SK-N-SH treated with all-trans-retinoic acid at 6 μM for 48 hours (cell line): ENCODE measurements around the gene NFATC2IP.
A peak's percentile ranks its signal among the peaks of the same experiment; 100 is the strongest.

Experiments
- ATAC-seq: fragments of 200-7000 bp; cut with Tn5 transposase; 3 replicates; pipeline ENCODE4 v1.9.1; 2020; ENCODE audit warnings: mild to moderate bottlenecking, moderate library complexity
- ARNTL ChIP-seq: fragments of 450-650 bp; formaldehyde crosslinking; IDR thresholded peaks from 2 replicates; pipeline ENCODE4 v1.5.0; 2020; ENCODE audit warnings: low read depth, mild to moderate bottlenecking, moderate library complexity, borderline replicate concordance
- BACH2 ChIP-seq: fragments of 250-450 bp; sonication (Bioruptor Pico); IDR thresholded peaks from 2 replicates; pipeline ENCODE4 v1.9.0; 2021; ENCODE audit warnings: mild to moderate bottlenecking, borderline replicate concordance
- CREB5 ChIP-seq: fragments of 250-450 bp; sonication (Bioruptor Pico); IDR thresholded peaks from 2 replicates; pipeline ENCODE4 v1.5.1; 2020; ENCODE audit warnings: low read depth, mild to moderate bottlenecking, moderate library complexity
- CSDC2 ChIP-seq: fragments of 250-450 bp; sonication (Bioruptor Pico); IDR thresholded peaks from 2 replicates; pipeline ENCODE4 v1.5.0; 2020; ENCODE audit warnings: mild to moderate bottlenecking, moderate library complexity
- ESRRG ChIP-seq: fragments of 250-450 bp; sonication (Bioruptor Pico); IDR thresholded peaks from 2 replicates; pipeline ENCODE4 v1.6.1; 2021; ENCODE audit warnings: mild to moderate bottlenecking
- ISL1 ChIP-seq: fragments of 250-450 bp; sonication (Bioruptor Pico); IDR thresholded peaks from 2 replicates; pipeline ENCODE4 v2.1.2; 2022; ENCODE audit warnings: mild to moderate bottlenecking, moderate library complexity
- OSR1 ChIP-seq: fragments of 250-450 bp; sonication (Bioruptor Pico); IDR thresholded peaks from 2 replicates; pipeline ENCODE4 v1.8.0; 2022; ENCODE audit warnings: moderate library complexity, mild to moderate bottlenecking, inconsistent platforms
- PATZ1 ChIP-seq: fragments of 250-450 bp; sonication (Bioruptor Pico); IDR thresholded peaks from 2 replicates; pipeline ENCODE4 v1.8.0; 2020; ENCODE audit warnings: mild to moderate bottlenecking, moderate library complexity, borderline replicate concordance
- POU6F1 ChIP-seq: fragments of 250-450 bp; sonication (Bioruptor Pico); IDR thresholded peaks from 2 replicates; pipeline ENCODE4 v1.8.0; 2021; ENCODE audit warnings: low read depth, mild to moderate bottlenecking, moderate library complexity, borderline replicate concordance
- PPARA ChIP-seq: fragments of 250-450 bp; sonication (Bioruptor Pico); IDR thresholded peaks from 2 replicates; pipeline ENCODE4 v1.5.0; 2020; ENCODE audit warnings: mild to moderate bottlenecking, borderline replicate concordance
- RARB ChIP-seq: fragments of 250-450 bp; sonication (Bioruptor Pico); IDR thresholded peaks from 2 replicates; pipeline ENCODE4 v1.8.0; 2021; ENCODE audit warnings: mild to moderate bottlenecking, moderate library complexity
- SNAI2 ChIP-seq: fragments of 250-450 bp; sonication (Bioruptor Pico); IDR thresholded peaks from 2 replicates; pipeline ENCODE4 v1.5.0; 2020; ENCODE audit warnings: mild to moderate bottlenecking, moderate library complexity
- TOX ChIP-seq: fragments of 250-450 bp; sonication (Bioruptor Pico); IDR thresholded peaks from 2 replicates; pipeline ENCODE4 v1.8.0; 2021; ENCODE audit warnings: mild to moderate bottlenecking, moderate library complexity, borderline replicate concordance
- TSHZ2 ChIP-seq: fragments of 250-450 bp; sonication (Bioruptor Pico); IDR thresholded peaks from 2 replicates; pipeline ENCODE4 v1.5.0; 2020; ENCODE audit warnings: mild to moderate bottlenecking, moderate library complexity
- ZC3H10 ChIP-seq: fragments of 250-450 bp; sonication (Bioruptor Pico); IDR thresholded peaks from 2 replicates; pipeline ENCODE4 v1.5.1; 2021; ENCODE audit warnings: mild to moderate bottlenecking, moderate library complexity
- ZFP3 ChIP-seq: fragments of 250-450 bp; sonication (Bioruptor Pico); IDR thresholded peaks from 2 replicates; pipeline ENCODE4 v1.5.0; 2020; ENCODE audit warnings: mild to moderate bottlenecking, moderate library complexity
- ZFP30 ChIP-seq: fragments of 450-650 bp; formaldehyde crosslinking; IDR thresholded peaks from 2 replicates; pipeline ENCODE4 v1.5.0; 2022; ENCODE audit warnings: mild to moderate bottlenecking, moderate library complexity
- ZNF565 ChIP-seq: fragments of 450-650 bp; formaldehyde crosslinking; conservative IDR thresholded peaks from 2 replicates; pipeline ENCODE4 v1.5.0; 2020; ENCODE audit warnings: low read depth, mild to moderate bottlenecking, moderate library complexity
- ZNF70 ChIP-seq: fragments of 450-650 bp; formaldehyde crosslinking; IDR thresholded peaks from 2 replicates; pipeline ENCODE4 v1.5.0; 2020; ENCODE audit warnings: mild to moderate bottlenecking, moderate library complexity
- TF ChIP-seq, protein P1 (sequence below): fragments of 250-450 bp; sonication (Bioruptor Pico); IDR thresholded peaks from 2 replicates; pipeline ENCODE4 v1.5.1; 2021; ENCODE audit warnings: mild to moderate bottlenecking, moderate library complexity

Gene NFATC2IP

GRCh38 chr16:29009838-29010166 is 59.1 kb downstream of the NFATC2IP start:
- TF ChIP-seq CREB5 (CRISPR knock-in tag) (no peak), RARB (CRISPR knock-in tag) (no peak), ZNF70 (CRISPR knock-in tag) (no peak), ZFP30 (CRISPR knock-in tag) (no peak), ZC3H10 (CRISPR knock-in tag) (no peak), ZFP3 (CRISPR knock-in tag) (no peak), ESRRG (no peak)
- TF ChIP-seq, all 23 proteins: peak for 0
- no peak for ATAC-seq

- 0 out of 3 replicates have a peak, but pooled peaks have one; percentile 24 for ATAC-seq
- TF ChIP-seq ZNF70 (CRISPR knock-in tag) (no peak), CSDC2 (CRISPR knock-in tag) (no peak), ISL1 (CRISPR knock-in tag) (no peak), PPARA (CRISPR knock-in tag) (no peak), ARNTL (CRISPR knock-in tag) (no peak)
Measured at GRCh38 chr16:29011112-29011511, 60.4 kb downstream of the NFATC2IP start.

GRCh38 chr16:29011851-29012250 is 61.1 kb downstream of the NFATC2IP start:
- TF ChIP-seq ZNF565 (no peak), CSDC2 (CRISPR knock-in tag) (no peak), OSR1 (CRISPR knock-in tag) (no peak), ZFP3 (CRISPR knock-in tag) (no peak), RARB (CRISPR knock-in tag) (no peak), SNAI2 (CRISPR knock-in tag) (no peak), PATZ1 (CRISPR knock-in tag) (no peak), POU6F1 (no peak), PPARA (CRISPR knock-in tag) (no peak), ZNF70 (CRISPR knock-in tag) (no peak), TSHZ2 (CRISPR knock-in tag) (no peak), ARNTL (CRISPR knock-in tag) (no peak)
- TF ChIP-seq, protein P1, sequence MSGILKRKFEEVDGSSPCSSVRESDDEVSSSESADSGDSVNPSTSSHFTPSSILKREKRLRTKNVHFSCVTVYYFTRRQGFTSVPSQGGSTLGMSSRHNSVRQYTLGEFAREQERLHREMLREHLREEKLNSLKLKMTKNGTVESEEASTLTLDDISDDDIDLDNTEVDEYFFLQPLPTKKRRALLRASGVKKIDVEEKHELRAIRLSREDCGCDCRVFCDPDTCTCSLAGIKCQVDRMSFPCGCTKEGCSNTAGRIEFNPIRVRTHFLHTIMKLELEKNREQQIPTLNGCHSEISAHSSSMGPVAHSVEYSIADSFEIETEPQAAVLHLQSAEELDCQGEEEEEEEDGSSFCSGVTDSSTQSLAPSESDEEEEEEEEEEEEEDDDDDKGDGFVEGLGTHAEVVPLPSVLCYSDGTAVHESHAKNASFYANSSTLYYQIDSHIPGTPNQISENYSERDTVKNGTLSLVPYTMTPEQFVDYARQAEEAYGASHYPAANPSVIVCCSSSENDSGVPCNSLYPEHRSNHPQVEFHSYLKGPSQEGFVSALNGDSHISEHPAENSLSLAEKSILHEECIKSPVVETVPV (CRISPR knock-in tag), result no peak
- TF ChIP-seq, all 23 proteins: peak for 0
- no peak for ATAC-seq

DNA sequence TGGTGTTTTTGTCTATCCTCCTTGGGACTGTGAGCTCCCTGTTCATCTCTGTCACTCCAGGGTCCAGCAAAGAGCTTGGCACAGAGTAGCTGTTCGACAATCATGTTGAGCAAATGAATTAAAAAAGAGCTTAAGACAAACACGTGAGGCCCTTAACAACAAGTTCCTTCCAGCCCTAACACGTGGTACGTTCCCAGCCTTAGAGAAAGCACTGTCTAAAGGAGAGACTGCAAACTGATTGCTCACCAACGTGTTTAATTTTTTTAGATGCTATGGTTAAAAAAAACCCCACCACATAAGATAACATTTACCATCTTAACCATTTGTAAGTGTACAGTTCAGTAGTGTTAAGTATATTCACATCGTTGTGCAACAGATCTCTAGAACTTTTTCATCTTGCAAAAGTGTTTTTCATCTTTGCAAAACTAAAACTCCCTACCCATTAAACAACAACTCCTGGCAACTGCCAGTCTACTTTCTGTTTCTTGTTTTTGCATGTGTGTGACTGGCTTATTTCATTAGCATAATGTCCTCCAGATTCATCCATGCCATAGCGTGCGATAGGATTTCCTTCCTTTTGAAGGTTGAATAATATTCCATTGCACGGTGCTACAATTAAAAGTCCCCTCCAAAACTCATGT is 62.3 kb downstream of the NFATC2IP start:
- no peak for ATAC-seq
- TF ChIP-seq RARB (CRISPR knock-in tag), result no peak
- no peak for TF ChIP-seq ZNF70 (CRISPR knock-in tag)
- TF ChIP-seq SNAI2 (CRISPR knock-in tag), result no peak
- TF ChIP-seq CREB5 (CRISPR knock-in tag), result no peak
- TF ChIP-seq PPARA (CRISPR knock-in tag), result no peak
- TF ChIP-seq ISL1 (CRISPR knock-in tag), result no peak
- TF ChIP-seq OSR1 (CRISPR knock-in tag), result no peak
- TF ChIP-seq ZFP30 (CRISPR knock-in tag), result no peak
- TF ChIP-seq ARNTL (CRISPR knock-in tag), result no peak
- no peak for TF ChIP-seq CSDC2 (CRISPR knock-in tag)
- TF ChIP-seq BACH2, result no peak
- TF ChIP-seq TOX (CRISPR knock-in tag), result no peak
